GM19025 (cell line): ENCODE results near the gene C9orf50.
"Not testable (repeated sequence)": the region's sequence is repeated elsewhere in the genome, so short reads cannot be mapped to it uniquely, and the experiment has no call there.

Experiments
- ATAC-seq: cut with Tn5 transposase; IDR thresholded peaks from one replicate; pipeline ENCODE4 v1.9.1; 2021; ENCODE audit warnings: mild to moderate bottlenecking, low read depth, moderate library complexity; ENCODE audit not compliant: unreplicated experiment

Gene C9orf50

DNA sequence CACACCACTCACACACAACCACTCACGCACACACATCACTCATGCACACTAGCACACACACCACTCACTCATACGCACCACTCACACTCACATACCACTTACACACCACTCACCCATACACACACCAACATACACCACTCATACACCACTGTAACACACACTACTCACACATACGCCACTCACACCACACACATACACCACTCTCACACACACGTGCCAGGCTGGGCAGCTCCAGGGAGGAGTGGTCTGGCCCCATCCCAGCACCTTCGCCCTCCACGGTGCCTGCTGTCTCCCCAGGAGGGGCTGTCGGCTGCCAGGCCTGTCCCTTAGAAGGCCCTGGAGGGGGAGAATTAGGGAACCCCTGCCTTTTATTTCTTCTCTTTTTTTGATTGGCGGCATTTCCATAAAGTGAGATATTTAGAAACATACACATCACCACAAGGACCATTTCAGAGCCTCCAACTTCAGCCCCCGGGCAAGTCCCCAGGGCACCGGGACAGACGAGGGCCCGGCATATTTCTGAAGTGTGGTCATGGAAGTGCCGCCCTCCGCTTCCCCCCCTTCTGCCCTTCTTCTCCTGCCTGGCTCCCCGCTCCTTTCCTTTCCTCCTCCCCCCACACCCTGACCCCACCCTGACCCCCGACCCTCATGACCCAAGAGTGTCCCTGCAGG, 27.3 kb upstream of the C9orf50 start:
- no peak for ATAC-seq

GRCh38 chr9:129647635-129648034, 26.7 kb upstream of the C9orf50 start:
- no peak for ATAC-seq

DNA sequence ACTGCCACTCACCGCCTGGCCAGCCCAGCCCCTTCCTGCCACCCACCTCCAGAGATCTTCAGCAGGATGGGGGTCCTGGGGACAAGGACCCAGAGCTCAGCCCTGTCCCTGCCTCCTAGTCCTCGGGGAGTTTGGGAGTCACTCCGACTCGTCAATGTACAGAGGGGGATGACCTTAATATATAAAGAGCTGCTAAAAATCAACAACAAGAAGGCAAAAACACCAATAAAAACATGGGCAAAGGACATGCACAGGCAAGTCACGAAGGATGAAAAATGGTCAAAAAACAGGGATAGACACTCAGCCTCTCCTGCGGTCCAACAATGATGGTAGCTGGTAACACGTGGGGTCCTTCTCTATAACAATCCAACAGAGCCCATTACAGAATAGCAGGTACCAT, 25.8 kb upstream of the C9orf50 start:
- ATAC-seq = no peak

- ATAC-seq = no peak
These were observed 25.4 kb upstream of the C9orf50 start for GRCh38 chr9:129646252-129646651.

DNA sequence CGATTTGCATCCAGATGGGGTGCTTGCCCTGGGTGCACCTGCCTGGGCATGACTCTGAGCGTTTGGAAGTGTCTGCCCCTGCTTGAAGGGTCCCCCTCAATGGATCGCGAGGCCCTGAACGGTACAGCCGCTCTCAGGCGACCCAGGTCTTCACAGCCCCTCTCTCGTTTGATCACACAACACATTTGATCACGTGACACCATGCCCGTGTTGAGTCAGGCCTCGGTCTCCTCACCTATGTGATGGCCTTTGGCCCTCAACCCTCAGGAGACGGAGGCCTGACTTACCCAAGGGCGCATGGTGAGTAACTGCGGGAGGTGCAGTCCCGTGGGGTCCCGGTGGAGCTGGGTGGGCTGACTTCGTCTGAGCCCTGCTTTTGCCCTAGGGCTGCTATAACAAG, 24.0 kb upstream of the C9orf50 start:
- ATAC-seq = no peak

DNA sequence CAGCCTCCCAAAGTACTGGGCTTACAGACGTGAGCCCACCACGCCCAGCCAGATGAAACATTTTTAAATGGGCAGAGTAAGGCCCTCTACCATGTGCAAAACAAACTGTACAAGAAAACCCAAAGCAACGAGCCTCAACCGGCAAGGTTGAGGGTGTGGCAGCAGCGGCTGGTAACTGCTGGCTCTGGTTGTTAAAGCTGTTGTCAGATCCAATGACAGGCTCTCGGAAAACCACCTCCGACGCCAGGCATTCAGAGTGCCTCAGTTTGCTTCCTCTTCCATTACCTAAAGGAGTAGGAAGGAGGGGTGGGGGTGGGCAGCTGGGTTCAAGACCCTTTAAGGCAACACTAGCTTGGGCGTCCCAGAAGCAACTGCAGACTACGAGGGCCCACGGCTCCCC, 23.5 kb upstream of the C9orf50 start:
- ATAC-seq = no peak

- no peak for ATAC-seq
These were observed 22.8 kb upstream of the C9orf50 start for GRCh38 chr9:129643706-129644105.

- peak; percentile 88 for ATAC-seq
These were observed 21.1 kb upstream of the C9orf50 start, which contains the start of gene ASB6 for GRCh38 chr9:129641750-129642585. Gene ASB6, minus strand, starts transcription at chr9:129642151. Its CDS starts 152 bp downstream, at chr9:129641999.

GRCh38 chr9:129640871-129641749, 20.2 kb upstream of the C9orf50 start:
- ATAC-seq = no peak

GRCh38 chr9:129640086-129640870, 19.4 kb upstream of the C9orf50 start:
- no peak for ATAC-seq

- ATAC-seq = no peak
These were observed 18.8 kb upstream of the C9orf50 start for GRCh38 chr9:129639756-129640085.

- no peak for ATAC-seq
These were observed 18.2 kb upstream of the C9orf50 start for GRCh38 chr9:129639034-129639630.

DNA sequence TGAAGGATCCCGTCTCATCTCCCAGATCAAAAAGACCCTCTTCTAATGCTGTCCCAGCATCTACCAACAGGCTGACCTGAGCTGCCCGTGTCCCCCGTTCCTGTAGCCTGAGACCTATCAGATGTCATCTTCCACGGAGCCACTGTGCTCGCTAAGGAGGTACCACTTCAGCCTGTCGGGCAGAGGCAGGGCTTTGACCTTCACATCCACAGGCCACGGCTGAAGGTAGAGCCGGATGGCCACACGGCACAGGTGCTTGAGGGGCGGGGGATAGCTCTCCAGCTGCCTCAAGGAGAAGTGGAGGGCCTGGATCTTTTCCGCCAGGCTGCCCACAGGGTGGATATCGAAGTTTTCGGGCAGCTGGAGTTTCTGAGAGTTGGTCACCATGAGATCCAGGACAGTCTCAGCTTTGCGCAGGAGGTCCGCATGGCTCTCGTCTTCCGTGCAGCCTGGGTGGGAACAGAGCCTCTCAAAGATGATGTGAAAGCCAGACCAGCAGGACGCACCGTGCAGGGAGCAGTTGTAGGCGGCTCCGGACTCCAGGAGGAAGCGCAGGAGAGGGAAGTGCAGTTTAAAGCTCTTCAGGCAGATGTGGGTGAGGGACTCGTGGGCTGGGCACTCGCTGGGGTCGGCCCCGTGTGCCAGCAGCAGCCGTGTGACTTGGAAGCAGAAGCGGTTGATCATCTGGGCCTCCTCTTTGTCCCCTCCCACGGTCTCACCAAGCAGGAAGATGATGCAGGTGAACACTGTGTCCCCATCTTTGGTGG, 17.0 kb upstream of the C9orf50 start:
- ATAC-seq = no peak

DNA sequence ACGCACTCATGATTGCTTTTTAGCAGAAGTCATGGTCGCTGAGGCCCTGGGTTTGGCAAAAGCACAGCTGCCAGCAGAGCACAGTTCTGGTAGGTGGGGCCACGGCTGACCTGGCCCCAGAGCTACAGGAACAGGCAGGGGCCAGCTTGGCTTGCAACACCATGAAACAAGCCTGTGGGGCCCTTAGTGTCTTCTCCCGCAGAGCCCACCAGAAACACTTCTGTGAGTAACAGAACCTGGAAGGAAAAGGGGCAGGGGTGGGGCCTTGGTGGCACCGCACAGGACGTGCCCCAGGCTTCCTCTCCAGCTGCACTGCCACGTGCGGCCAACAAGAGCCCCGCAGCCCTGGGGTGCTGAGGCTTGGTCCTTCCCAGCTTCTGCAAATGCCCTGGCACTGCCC, 16.2 kb upstream of the C9orf50 start:
- ATAC-seq = no peak

- not testable (repeated sequence) for ATAC-seq
These were observed 15.4 kb upstream of the C9orf50 start for GRCh38 chr9:129636343-129636742.

GRCh38 chr9:129635099-129636065, 14.5 kb upstream of the C9orf50 start:
- no peak for ATAC-seq

GRCh38 chr9:129633848-129634247, 12.9 kb upstream of the C9orf50 start:
- ATAC-seq = no peak

- ATAC-seq = no peak
These were observed 12.3 kb upstream of the C9orf50 start for GRCh38 chr9:129633207-129633606.
